HG03280 (cell line): ENCODE measurements around the gene APOA1.
A peak's percentile ranks its signal among the peaks of the same experiment; 100 is the strongest.

ENCODE experiments used
- ATAC-seq: cut with Tn5 transposase; IDR thresholded peaks from one replicate; pipeline ENCODE4 v1.9.1; 2021; ENCODE audit warnings: mild to moderate bottlenecking, moderate library complexity; ENCODE audit not compliant: unreplicated experiment

Gene APOA1

DNA sequence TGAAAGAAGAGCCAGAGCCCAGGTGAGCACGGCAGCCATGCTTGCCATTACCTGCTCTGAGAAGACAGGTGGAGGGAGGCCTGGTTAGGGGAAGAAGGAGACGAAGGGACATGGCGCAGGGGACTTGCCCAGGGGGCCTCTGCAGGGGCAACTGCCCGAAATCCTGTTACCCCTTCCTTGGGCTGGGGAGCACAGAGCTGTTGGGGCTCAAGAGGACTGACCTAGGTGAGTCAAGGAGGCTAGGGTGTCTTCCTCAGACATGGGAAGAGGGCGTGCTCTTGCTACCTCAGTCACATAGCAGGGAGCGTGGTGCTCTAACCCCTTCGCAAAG lies 45.6 kb downstream of the APOA1 start, which contains the start of gene APOA5:
Gene APOA5 (minus strand): TSS at position 67 of the 331 bp plus-strand sequence. CDS start 19 bp downstream, at position 48.
- no peak for ATAC-seq

DNA sequence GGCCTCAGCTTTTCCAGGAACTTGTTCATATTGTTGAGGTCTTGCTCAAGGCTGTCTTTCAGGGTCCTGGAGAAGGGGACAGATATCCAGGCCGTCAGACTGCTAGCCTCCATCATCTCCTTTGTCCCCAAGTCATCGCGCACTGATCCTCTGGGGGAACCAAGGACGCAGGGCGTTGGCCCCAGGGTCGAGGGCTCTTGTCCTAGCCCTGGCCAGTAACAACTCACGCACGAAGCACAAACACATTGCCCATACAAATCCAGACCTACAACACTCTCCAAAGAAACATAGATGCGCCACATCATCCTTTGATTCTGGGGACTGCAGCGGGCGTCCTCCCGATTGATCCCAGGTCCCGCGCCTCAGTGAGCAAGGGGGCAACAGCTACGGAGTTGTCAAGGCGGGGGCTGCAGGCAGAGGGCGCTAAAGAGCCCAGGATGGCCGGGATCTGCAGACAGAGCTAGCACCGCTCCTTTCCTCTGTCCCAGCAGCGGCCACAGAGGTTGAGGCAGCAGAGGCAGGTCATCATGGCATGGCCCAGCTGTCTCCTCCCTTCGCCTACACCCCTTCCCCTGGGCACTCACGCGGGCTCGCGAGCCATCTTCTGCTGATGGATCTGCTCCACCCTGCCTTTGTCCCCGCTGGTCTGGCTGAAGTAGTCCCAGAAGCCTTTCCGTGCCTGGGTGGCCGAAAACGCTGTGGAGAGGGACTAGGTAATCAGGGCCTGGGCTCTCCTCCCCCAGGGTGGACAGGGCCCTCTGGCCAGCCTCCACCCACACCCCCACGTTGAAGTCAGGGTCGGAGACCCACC lies 46.2 kb downstream of the APOA1 start:
- no peak for ATAC-seq

DNA sequence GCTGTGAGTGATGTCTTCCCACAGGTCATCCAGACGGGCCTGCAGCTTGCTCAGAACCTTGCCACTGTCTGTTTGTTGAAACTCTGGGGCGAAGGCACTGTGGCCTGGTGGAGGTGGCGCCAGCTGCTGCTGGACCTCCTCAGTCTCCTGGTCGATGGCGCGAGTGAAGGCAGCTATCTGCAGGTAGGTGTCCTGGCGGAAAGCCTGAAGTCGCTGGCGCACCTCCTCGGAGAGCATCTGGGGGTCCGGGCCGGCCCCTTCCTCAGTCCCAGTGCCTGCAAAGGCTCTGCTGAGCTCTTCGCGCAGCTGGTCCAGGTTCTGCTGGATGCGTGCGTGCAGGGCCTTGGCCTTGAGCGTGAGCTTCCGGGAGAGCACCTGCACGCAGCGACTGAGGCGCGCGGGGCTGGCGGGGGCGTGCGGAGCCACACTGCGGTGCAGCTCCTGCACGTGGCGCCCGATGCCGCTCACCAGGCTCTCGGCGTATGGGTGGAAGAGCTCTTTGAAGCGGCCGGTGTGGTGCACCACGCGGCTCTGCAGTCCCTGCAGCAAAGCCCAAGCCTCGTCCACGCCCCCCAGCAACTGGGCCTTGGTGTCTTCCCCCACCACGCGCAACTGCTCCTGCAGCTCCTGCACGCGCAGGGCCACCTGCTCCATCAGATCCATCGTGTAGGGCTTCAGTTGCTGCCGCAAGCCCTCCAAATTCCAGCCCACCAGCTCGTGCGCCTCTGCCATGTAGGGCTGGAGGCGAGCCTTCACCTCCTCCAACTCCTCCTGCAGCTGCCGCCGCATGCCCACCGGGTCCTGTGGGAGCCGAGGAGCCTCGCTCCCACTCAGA lies 47.0 kb downstream of the APOA1 start:
- ATAC-seq: no peak

DNA sequence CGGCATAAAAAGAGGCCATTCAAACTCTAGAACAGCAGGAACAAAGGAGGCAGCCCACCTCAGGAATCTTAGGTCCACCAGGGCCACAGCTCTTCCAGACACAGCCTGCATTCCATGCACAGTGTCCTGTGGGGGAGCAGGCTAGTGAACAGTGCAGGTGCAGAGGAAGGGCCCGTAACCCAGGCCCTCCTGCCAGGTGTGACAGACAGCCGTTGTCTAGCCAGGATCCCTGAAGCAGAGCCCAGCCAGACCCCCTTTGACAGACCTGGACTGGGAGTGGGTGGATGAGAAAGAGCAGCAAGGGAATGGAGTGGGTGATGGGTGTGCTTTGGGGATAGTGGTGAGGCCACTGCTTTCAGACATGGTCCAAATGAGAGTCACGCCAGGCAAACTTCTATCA lies 48.4 kb downstream of the APOA1 start:
- no peak for ATAC-seq

DNA sequence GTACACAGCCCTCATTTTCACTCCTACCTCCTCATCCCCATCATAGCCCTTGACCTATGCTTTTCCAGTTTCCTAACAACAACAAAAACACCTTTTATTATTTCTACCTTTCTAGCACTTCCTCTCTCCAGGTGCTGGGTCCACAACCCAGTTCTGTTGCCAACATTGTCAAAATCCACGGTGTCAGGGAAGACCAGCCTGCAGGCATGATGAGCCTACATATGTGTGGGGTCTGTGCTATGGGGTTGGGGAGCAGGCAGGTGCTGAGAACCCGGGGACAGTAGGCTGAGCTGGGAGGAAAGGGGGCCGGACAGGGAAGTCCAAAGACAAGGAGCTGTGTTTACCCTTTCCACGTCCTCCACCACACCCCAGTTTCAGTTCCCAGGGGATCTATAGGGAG lies 48.9 kb downstream of the APOA1 start:
- ATAC-seq: no peak

DNA sequence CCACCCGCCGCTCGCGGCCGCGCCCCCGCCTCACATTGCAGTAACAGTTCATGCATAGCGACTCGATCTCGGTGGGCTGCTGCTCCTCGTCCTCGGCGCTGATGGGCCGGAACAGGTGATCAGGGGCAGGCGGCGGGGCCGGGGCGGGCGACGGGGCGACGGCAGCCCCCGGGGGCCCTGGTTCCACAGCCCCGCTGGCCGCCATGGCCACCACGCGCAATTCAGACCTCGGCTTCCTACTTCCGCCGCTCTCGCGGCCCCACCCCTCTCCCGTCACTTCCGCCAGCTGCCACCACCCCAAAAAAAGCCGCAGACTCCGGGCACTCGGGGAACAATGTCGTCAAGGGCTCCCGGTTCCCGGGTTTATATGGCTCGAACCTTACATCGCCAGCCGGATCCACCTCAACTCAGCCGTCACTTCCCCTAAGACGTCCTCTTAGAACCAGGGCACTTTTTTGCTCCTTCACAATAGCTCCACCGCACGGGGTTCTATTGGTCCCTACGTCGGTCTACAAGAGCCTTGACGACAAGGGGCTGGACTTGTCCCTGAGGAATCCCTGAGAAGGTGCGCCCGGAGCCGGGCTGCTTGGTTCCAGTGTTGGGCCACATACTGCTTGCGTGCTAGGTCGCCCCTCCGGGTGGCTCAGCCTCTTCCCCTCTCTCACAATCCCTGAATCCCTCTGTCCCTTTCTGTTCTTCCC lies 49.5 kb downstream of the APOA1 start, which contains the start of gene ZPR1:
Gene ZPR1 (minus strand): TSS at position 238 of the 701 bp plus-strand sequence. CDS start 33 bp downstream, at position 205.
- peak; percentile 81 for ATAC-seq

DNA sequence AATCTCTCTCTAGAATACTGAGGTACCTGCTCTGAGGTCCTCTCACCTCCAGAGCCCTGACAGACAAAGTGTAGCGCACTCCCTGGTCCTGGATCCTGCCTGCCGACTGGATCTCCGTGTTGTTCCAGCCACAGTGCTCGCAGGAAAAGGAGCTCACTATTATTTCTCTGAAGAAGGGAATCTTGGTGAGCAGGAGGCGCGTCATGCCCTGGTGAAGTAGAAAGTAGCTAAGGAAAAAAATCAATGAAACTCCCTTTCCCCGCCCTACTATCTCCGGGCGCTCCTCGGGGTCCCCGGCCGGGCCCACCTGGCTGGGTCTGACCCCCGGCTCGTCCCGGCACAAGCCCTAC lies 50.0 kb downstream of the APOA1 start:
- peak; percentile 4 for ATAC-seq

DNA sequence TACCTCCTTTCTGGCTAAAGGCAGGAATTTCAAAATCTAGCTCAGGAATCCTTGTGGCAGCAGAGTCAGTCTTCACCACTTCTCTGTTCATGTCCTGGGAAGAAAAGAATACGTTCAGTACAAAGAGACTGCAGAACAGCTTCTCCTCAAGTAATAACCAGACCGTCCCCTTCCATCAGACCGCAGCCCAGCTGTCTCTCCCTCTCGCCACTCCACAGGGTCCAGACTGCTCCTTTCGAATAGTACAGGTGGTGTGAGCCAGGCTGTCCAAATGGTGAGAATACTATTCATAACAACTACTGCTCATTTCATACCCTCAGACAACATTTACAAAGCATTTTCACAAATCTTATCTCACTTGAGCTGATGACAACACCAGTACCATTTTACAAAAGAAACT lies 50.5 kb downstream of the APOA1 start:
- no peak for ATAC-seq

DNA sequence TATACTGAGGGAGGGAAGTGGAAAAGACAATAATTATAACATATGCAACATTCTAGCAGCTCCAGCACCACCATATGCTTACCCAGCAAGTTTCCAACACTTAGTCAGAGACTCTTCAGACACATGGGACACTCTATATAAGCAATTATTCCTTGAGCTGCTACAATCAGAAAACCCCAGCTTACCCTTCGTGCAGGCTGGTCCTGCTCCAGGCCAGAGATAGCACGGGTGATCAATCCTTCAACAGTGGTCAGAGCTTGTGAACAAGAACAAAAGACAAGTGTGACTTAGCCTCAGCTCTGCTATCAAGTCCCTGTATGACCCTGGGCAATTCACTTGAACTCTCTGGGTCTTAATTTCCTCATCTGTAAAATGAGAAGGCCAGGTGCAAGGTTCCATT lies 51.1 kb downstream of the APOA1 start:
- ATAC-seq: no peak
